Coronary artery (tissue), 2 donors: ENCODE measurements around the gene KCNMA1.

Source experiments
- DNase-seq: peaks from one replicate; pipeline ENCODE4 v3.0.0-alpha.2; 2017; ENCODE audit warnings: low spot score
- H3K27ac ChIP-seq, 2 donors: fragments of 200-600 bp; sonication (generic); one replicate each; pipeline ENCODE4 v1.5.1; 2016 to 2019
- H3K4me3 ChIP-seq: fragments of 200-600 bp; sonication (generic); 2 replicates; pipeline ENCODE4 v1.5.1; 2016; ENCODE audit warnings: mild to moderate bottlenecking, moderate library complexity
- CTCF ChIP-seq: fragments of 200-600 bp; sonication (generic); IDR thresholded peaks from one replicate; pipeline ENCODE4 v1.5.1; 2019; ENCODE audit warnings: antibody characterized with exemption

The KCNMA1 gene

DNA sequence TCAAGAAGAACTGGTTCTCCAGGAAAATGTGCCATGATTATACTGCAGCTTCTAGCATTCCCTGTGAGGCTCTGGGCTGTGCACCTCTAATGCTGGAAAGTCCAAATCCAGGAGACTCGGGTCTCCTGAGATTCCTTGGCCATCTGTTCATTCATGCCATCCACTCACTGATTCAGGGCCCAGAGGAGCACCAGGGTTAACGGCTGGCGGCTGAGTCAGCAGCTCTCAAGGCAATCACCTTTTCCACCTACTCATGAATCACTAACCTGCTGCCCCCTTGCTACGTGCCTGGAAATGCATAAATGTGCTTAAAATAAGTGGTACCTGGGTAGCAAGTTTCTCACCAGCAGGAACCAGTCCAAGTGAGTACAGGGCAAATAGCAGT lies 132.7 kb downstream of the KCNMA1 start:
- H3K27ac ChIP-seq, result no peak overlapping the region
- no peak overlapping the region for H3K4me3 ChIP-seq
- DNase-seq, result no peak
- no peak for TF ChIP-seq CTCF

- TF ChIP-seq CTCF, result no peak
- Histone ChIP-seq H3K27ac (no peak overlapping the region), H3K4me3 (no peak overlapping the region)
- no peak for DNase-seq
Measured at GRCh38 chr10:77504196-77504872, 133.3 kb downstream of the KCNMA1 start.

- DNase-seq, result no peak
- no peak for TF ChIP-seq CTCF
- Histone ChIP-seq H3K4me3 (no peak overlapping the region), H3K27ac (peak overlapping the region in 1 of 2 donors; percentile 14)
Measured at GRCh38 chr10:77501846-77502261, 135.8 kb downstream of the KCNMA1 start.

DNA sequence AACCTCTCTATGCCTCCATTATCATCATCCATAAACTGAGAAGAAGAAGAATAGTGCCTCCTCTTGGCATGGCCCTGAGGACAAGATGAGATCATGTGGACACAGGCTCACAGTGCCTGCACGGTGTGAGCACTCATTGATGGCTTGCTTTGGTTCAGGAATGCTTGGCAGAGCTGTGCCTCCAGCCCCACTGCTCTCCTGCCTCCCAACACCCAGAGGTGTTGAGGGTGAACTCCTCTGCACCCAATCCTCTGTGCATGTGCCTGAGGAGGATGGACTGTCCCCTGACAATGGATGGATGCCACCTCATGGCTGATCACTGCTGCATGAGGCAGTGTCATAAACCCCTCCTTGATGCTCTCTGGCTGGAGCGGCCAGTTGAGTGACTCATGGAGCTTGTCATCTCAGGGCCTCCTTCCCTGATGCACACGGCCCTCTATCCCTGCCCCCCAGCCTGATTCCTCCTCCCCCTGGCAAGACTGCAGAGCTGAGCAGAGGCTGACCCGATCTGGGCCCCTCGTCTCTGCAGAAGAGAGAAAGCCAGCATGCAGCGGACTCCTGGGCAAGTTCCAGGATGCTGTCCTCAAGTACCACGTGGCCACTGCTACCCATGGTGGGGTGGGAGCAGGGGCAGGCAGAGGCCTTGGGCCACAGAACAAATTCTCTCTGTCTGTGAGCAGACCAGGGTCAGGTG lies 136.3 kb downstream of the KCNMA1 start:
- Histone ChIP-seq H3K4me3 (no peak overlapping the region), H3K27ac (peak overlapping the region in 1 of 2 donors; percentile 14)
- TF ChIP-seq CTCF, result no peak
- no peak for DNase-seq

- no peak for DNase-seq
- H3K27ac ChIP-seq, result peak overlapping the region in 1 of 2 donors; percentile 14
- TF ChIP-seq CTCF, result no peak
Measured at GRCh38 chr10:77500754-77501151, 136.9 kb downstream of the KCNMA1 start.

GRCh38 chr10:77498829-77499228 lies 138.8 kb downstream of the KCNMA1 start:
- DNase-seq, result no peak
- no peak for TF ChIP-seq CTCF

More at GRCh38 chr10:77500754-77501151, 136.9 kb downstream of the KCNMA1 start:
- no peak overlapping the region for H3K4me3 ChIP-seq

DNA sequence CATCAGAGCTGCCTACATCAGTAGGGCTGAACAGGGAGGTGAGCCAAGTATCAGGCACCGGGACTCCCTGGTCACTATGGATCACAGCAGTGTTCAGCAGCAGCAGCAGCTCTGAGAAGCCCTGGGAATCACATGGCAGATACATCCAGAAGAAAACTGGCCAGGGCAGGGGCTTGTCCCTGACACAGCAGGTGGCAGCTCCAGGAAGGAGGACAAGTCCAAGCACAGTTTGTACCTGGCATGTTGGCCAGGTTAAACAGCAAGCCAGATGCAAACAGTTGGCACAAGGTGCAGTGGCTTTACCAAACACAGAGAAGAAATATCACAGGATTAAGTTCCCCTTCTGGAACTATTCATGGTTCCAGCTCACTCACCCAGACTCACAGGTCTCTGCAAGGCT lies 139.4 kb downstream of the KCNMA1 start:
- TF ChIP-seq CTCF, result no peak
- H3K27ac ChIP-seq, result no peak overlapping the region

More at GRCh38 chr10:77498829-77499228, 138.8 kb downstream of the KCNMA1 start:
- Histone ChIP-seq H3K27ac (no peak overlapping the region), H3K4me3 (no peak overlapping the region)

More for the DNA sequence above, 139.4 kb downstream of the KCNMA1 start:
- no peak for DNase-seq
- H3K4me3 ChIP-seq, result no peak overlapping the region
